GM12891 (cell line): ENCODE results near the gene EHD1.

Experiments
- DNase-seq: peaks from one replicate; pipeline ENCODE4 v3.0.0; 2011; ENCODE audit warnings: low spot score; ENCODE audit not compliant: insufficient read length
- FAIRE-seq: peaks from 2 replicates; lab custom pipeline; 2011; peaks lifted over from hg19 to GRCh38; lab: Jason Lieb, UNC
- PAX5 ChIP-seq: IDR thresholded peaks from 2 replicates; pipeline ENCODE4 v1.6.1; 2011; ENCODE audit warnings: low read length, moderate library complexity, mild to moderate bottlenecking; ENCODE audit not compliant: insufficient read depth, severe bottlenecking
- POLR2A ChIP-seq: IDR thresholded peaks from 2 replicates; pipeline ENCODE4 v1.6.1; 2011; ENCODE audit warnings: low read depth, low read length, control low read depth
- POLR2AphosphoS5 ChIP-seq: IDR thresholded peaks from 2 replicates; pipeline ENCODE4 v1.6.1; 2011; ENCODE audit warnings: low read depth, low read length, control low read depth
- POU2F2 ChIP-seq: IDR thresholded peaks from 2 replicates; pipeline ENCODE4 v1.6.1; 2011; ENCODE audit warnings: low read depth, mild to moderate bottlenecking, control low read depth, low read length, moderate library complexity
- SPI1 ChIP-seq: IDR thresholded peaks from 2 replicates; pipeline ENCODE4 v1.6.1; 2011; ENCODE audit warnings: low read depth, low read length, control low read depth
- TAF1 ChIP-seq: IDR thresholded peaks from 2 replicates; pipeline ENCODE4 v1.6.1; 2011; ENCODE audit warnings: low read depth, low read length, control low read depth

Gene EHD1

GRCh38 chr11:64891215-64891848, 12.9 kb upstream of the EHD1 start:
- no peak for TF ChIP-seq POLR2AphosphoS5
- no peak for TF ChIP-seq POU2F2
- TF ChIP-seq TAF1, result no peak
- no peak for TF ChIP-seq PAX5
- no peak for TF ChIP-seq POLR2A
- no peak for TF ChIP-seq SPI1
- no peak for FAIRE-seq
- DNase-seq, result no peak

GRCh38 chr11:64890522-64890939, 12.1 kb upstream of the EHD1 start:
- TF ChIP-seq POU2F2 (no peak), POLR2AphosphoS5 (no peak), SPI1 (no peak), POLR2A (no peak), TAF1 (no peak), PAX5 (no peak)
- no peak for FAIRE-seq

GRCh38 chr11:64888729-64889511, 10.5 kb upstream of the EHD1 start:
- DNase-seq (no peak), FAIRE-seq (no peak)
- TF ChIP-seq PAX5, result no peak
- TF ChIP-seq SPI1, result no peak
- TF ChIP-seq POU2F2, result no peak
- TF ChIP-seq TAF1, result no peak
- no peak for TF ChIP-seq POLR2A
- TF ChIP-seq POLR2AphosphoS5, result no peak

More at GRCh38 chr11:64890522-64890939, 12.1 kb upstream of the EHD1 start:
- DNase-seq, result no peak

DNA sequence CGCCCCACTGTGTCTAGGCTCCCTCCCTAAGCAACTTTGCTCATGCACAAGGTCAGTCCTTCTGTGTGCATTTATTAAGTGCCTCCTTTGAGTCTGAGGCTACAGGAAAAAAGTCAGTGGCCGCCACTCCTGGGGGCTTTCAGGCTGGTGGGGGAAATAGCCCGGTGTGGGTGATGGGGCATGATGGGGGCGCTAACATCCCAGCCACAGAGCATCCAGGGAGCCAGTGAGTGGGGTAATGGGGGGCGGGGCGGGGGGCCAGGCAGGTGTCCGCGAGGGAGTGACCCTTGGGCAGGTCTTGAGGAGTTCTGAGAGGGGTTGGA, 9.9 kb upstream of the EHD1 start:
- no peak for DNase-seq
- FAIRE-seq, result no peak

GRCh38 chr11:64887757-64888405, 9.5 kb upstream of the EHD1 start:
- peak; percentile 94 for DNase-seq
- peak; percentile 85 for FAIRE-seq
- TF ChIP-seq SPI1 (0 out of 2 replicates have a peak, but pooled peaks have one; percentile 13), POU2F2 (no peak), TAF1 (no peak), POLR2AphosphoS5 (no peak), PAX5 (no peak)

More for the DNA sequence above, 9.9 kb upstream of the EHD1 start:
- TF ChIP-seq SPI1, result no peak
- no peak for TF ChIP-seq POLR2A
- TF ChIP-seq TAF1, result no peak
- no peak for TF ChIP-seq POU2F2
- TF ChIP-seq POLR2AphosphoS5, result no peak
- no peak for TF ChIP-seq PAX5

- TF ChIP-seq SPI1 (peak; percentile 35; the same call in 1 of the 2 replicates), POLR2AphosphoS5 (no peak)
- FAIRE-seq, result no peak
- no peak for DNase-seq
Measured at GRCh38 chr11:64887234-64887756, 8.9 kb upstream of the EHD1 start.

DNA sequence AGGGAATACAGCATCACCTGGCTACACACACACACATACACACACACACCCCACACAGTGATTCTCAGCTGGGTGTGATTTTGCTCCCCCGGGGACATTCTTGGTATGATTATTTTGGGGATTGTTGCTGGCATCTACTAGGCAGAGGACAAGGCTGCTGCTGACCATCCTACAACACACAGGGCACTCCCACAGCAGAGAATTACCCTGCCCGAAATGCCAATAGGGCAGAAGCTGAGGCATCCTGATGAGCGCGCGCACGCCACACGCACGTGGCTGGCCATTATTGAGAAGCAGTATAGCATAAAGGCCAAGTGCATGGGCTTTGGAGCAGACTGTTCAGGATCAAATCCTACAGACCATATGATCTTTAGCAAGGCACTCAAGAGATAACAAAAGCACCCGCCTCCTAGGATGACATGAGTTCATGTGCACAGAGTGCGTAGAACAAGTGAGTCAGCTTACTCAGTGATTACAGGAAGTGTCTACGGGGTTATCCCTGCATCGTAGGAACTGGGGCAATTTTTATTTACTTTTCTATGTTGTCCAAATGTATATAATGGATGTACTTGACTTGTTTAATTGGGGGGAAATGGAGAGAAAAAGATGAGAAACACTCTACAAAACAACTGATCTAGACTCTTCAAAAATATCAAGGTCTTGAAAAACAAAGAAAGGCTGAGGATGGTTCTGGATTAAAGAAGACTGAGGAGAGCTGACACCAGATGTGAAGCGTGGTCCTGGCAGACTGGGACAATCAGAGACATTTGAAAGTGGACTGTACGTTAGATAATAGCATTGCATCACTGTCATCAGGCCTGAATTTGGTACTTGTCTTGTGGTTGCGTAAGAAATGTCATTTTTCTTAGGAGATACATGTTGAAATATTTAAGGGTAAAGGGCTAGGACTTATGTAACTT, 7.2 kb upstream of the EHD1 start:
- TF ChIP-seq POLR2A, result no peak
- no peak for TF ChIP-seq POLR2AphosphoS5
- TF ChIP-seq PAX5, result no peak
- no peak for DNase-seq
- no peak for FAIRE-seq

- no peak for FAIRE-seq
- TF ChIP-seq SPI1 (no peak), TAF1 (no peak), PAX5 (no peak), POU2F2 (no peak), POLR2A (no peak), POLR2AphosphoS5 (no peak)
- no peak for DNase-seq
Measured at GRCh38 chr11:64884019-64884418, 5.6 kb upstream of the EHD1 start.

DNA sequence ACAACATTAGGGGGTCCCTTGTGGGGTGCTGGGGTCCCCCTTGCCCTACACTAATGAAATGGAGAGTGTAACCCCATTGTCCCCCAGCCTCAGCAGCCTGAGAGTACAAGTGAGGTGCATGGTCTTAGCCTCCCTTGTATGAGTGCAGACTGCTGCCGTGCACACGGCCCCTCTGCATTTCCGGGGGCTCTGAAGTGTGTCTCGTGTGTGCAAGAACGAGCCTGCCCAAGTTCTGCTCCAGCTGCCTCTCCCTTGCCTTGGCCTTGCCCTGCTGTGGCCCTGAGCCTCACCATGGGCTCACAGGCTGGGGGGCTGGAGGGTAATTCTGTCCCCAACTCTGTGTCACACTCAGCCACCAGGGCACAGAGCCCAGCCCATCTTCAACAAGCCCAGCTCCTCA, 5.2 kb upstream of the EHD1 start:
- no peak for FAIRE-seq
- DNase-seq, result no peak
- TF ChIP-seq POLR2A (no peak), POU2F2 (no peak), PAX5 (no peak), POLR2AphosphoS5 (no peak), TAF1 (no peak), SPI1 (no peak)
